ENCODE measurements around the gene SORBS2. TPM values are rescaled to one million over a fixed set of nuclear protein-coding genes. Genes with fewer than 3 reads are reported as not detected.

The SORBS2 gene
- total and polyA plus RNA-seq, 5 donors, result 181 to 776 (median 613) TPM

GRCh38 chr4:185640811-185641675 is 171.0 kb downstream of the SORBS2 start:
- ATAC-seq, result no peak
- Histone ChIP-seq H3K27ac (ENCODE audit: low read length) (no peak overlapping the region), H3K4me1 (ENCODE audit: control insufficient read depth, insufficient read depth, low read length) (no peaks in the 10 kb centered on the region), H3K9me3 (ENCODE audit: control insufficient read depth, low read length) (no peaks in the 10 kb centered on the region), H3K4me3 (ENCODE audit: low read length) (no peak overlapping the region), H3K27me3 (ENCODE audit: control insufficient read depth, insufficient read depth) (no peaks in the 10 kb centered on the region)
- DNase-seq, result no peak
- intact Hi-C loops (cut with DNase I), result loop anchor here (5.0 to 10.0 kb wide), 4 partner anchors 174 to 386 kb away; partner anchors contain the start of gene SORBS2 (in 1 of the 4)
- 43% methylated on average over 4 of the region's 4 CpGs for WGBS

- intact Hi-C loops (cut with DNase I), result loop anchor here in 1 of 4 donors (5.0 kb wide), 1 partner anchor 379 kb away; no protein-coding TSS in a partner anchor
- 59% methylated on average over 41 of the region's 41 CpGs for WGBS
- ATAC-seq (peak; percentile 36 to 61), DNase-seq (peak in 1 of 3 donors; percentile 19)
- Histone ChIP-seq H3K27me3 (ENCODE audit: control insufficient read depth, insufficient read depth) (no peaks in the 10 kb centered on the region), H3K27ac (ENCODE audit: low read length) (no peak overlapping the region), H3K4me1 (ENCODE audit: control insufficient read depth, insufficient read depth, low read length) (no peaks in the 10 kb centered on the region), H3K9me3 (ENCODE audit: control insufficient read depth, low read length) (no peaks in the 10 kb centered on the region), H3K4me3 (ENCODE audit: low read length) (no peak overlapping the region)
Measured at GRCh38 chr4:185638548-185639301, 173.3 kb downstream of the SORBS2 start.

GRCh38 chr4:185638093-185638492 is 173.9 kb downstream of the SORBS2 start:
- intact Hi-C loops (cut with DNase I), result loop anchor here in 1 of 4 donors (5.0 kb wide), 1 partner anchor 379 kb away; no protein-coding TSS in a partner anchor
- H3K27me3 ChIP-seq (ENCODE audit: control insufficient read depth, insufficient read depth), result no peaks in the 10 kb centered on the region
- H3K4me1 ChIP-seq (ENCODE audit: control insufficient read depth, insufficient read depth, low read length), result no peaks in the 10 kb centered on the region
- no peak overlapping the region for H3K27ac ChIP-seq (ENCODE audit: low read length)
- H3K4me3 ChIP-seq (ENCODE audit: low read length), result no peak overlapping the region
- WGBS, result 80% methylated on average over 15 of the region's 15 CpGs
- ATAC-seq (no peak), DNase-seq (no peak)
- H3K9me3 ChIP-seq (ENCODE audit: control insufficient read depth, low read length), result no peaks in the 10 kb centered on the region

GRCh38 chr4:185637163-185637875 is 174.7 kb downstream of the SORBS2 start:
- H3K27ac ChIP-seq (ENCODE audit: low read length), result no peak overlapping the region
- no peaks in the 10 kb centered on the region for H3K27me3 ChIP-seq (ENCODE audit: control insufficient read depth, insufficient read depth)
- no peaks in the 10 kb centered on the region for H3K4me1 ChIP-seq (ENCODE audit: control insufficient read depth, insufficient read depth, low read length)
- WGBS, result 84% methylated on average over 9 of the region's 9 CpGs
- intact Hi-C loops (cut with DNase I), result loop anchor here in 1 of 4 donors (5.0 kb wide), 1 partner anchor 380 kb away; no protein-coding TSS in a partner anchor
- DNase-seq (no peak), ATAC-seq (peak in 1 of 2 donors; percentile 13)
- H3K4me3 ChIP-seq (ENCODE audit: low read length), result no peak overlapping the region
- no peaks in the 10 kb centered on the region for H3K9me3 ChIP-seq (ENCODE audit: control insufficient read depth, low read length)

GRCh38 chr4:185634066-185634652 is 177.8 kb downstream of the SORBS2 start:
- ATAC-seq (no peak), DNase-seq (no peak)
- Histone ChIP-seq H3K27me3 (ENCODE audit: control insufficient read depth, insufficient read depth) (no peaks in the 10 kb centered on the region), H3K9me3 (ENCODE audit: control insufficient read depth, low read length) (no peaks in the 10 kb centered on the region), H3K4me3 (ENCODE audit: low read length) (no peak overlapping the region), H3K4me1 (ENCODE audit: control insufficient read depth, insufficient read depth, low read length) (no peaks in the 10 kb centered on the region), H3K27ac (ENCODE audit: low read length) (no peak overlapping the region)
- intact Hi-C loops (cut with DNase I), result no loop called here
- 72% methylated on average over 3 of the region's 3 CpGs for WGBS

- H3K4me1 ChIP-seq (ENCODE audit: control insufficient read depth, insufficient read depth, low read length), result no peaks in the 10 kb centered on the region
- ATAC-seq, result no peak
- no peaks in the 10 kb centered on the region for H3K9me3 ChIP-seq (ENCODE audit: control insufficient read depth, low read length)
- H3K27ac ChIP-seq (ENCODE audit: low read length), result no peak overlapping the region
- intact Hi-C loops (cut with DNase I), result no loop called here
- WGBS, result 92% methylated on average over 9 of the region's 9 CpGs
- DNase-seq, result no peak
- H3K27me3 ChIP-seq (ENCODE audit: control insufficient read depth, insufficient read depth), result no peaks in the 10 kb centered on the region
- H3K4me3 ChIP-seq (ENCODE audit: low read length), result no peak overlapping the region
Measured at GRCh38 chr4:185626798-185627197, 185.2 kb downstream of the SORBS2 start.

- Histone ChIP-seq H3K4me3 (ENCODE audit: low read length) (no peak overlapping the region), H3K9me3 (ENCODE audit: control insufficient read depth, low read length) (no peaks in the 10 kb centered on the region), H3K27ac (ENCODE audit: low read length) (no peak overlapping the region), H3K4me1 (ENCODE audit: control insufficient read depth, insufficient read depth, low read length) (no peaks in the 10 kb centered on the region), H3K27me3 (ENCODE audit: control insufficient read depth, insufficient read depth) (no peaks in the 10 kb centered on the region)
- no peak for DNase-seq
- intact Hi-C loops (cut with DNase I), result no loop called here
- peak in 1 of 2 donors; percentile 21 for ATAC-seq
- 54% methylated on average over 2 of the region's 2 CpGs for WGBS
Measured at GRCh38 chr4:185625503-185625902, 186.5 kb downstream of the SORBS2 start.

GRCh38 chr4:185624259-185624589 is 187.8 kb downstream of the SORBS2 start:
- Histone ChIP-seq H3K4me3 (ENCODE audit: low read length) (no peak overlapping the region), H3K27me3 (ENCODE audit: control insufficient read depth, insufficient read depth) (no peaks in the 10 kb centered on the region), H3K27ac (ENCODE audit: low read length) (no peak overlapping the region), H3K4me1 (ENCODE audit: control insufficient read depth, insufficient read depth, low read length) (no peaks in the 10 kb centered on the region), H3K9me3 (ENCODE audit: control insufficient read depth, low read length) (no peaks in the 10 kb centered on the region)
- peak; percentile 25 to 36 for ATAC-seq
- DNase-seq, result peak; percentile 47 to 73 (median 67)
- WGBS, result 68% methylated on average over 10 of the region's 10 CpGs
- intact Hi-C loops (cut with DNase I), result no loop called here

- intact Hi-C loops (cut with DNase I), result no loop called here
- 93% methylated on average over 46 of the region's 46 CpGs for whole genome bisulfite sequencing
- DNase-seq, result peak in 1 of 3 donors; percentile 42
- no peak overlapping the region for H3K4me3 ChIP-seq (ENCODE audit: low read length)
- ATAC-seq, result peak; percentile 32 to 36
- no peaks in the 10 kb centered on the region for H3K27me3 ChIP-seq (ENCODE audit: control insufficient read depth, insufficient read depth)
- no peaks in the 10 kb centered on the region for H3K9me3 ChIP-seq (ENCODE audit: control insufficient read depth, low read length)
- H3K27ac ChIP-seq (ENCODE audit: low read length), result no peak overlapping the region
- H3K4me1 ChIP-seq (ENCODE audit: control insufficient read depth, insufficient read depth, low read length), result no peaks in the 10 kb centered on the region
Measured at GRCh38 chr4:185623444-185624258, 188.3 kb downstream of the SORBS2 start.

GRCh38 chr4:185608185-185608584 is 203.8 kb downstream of the SORBS2 start:
- DNase-seq, result no peak
- no peak for ATAC-seq
- Histone ChIP-seq H3K27me3 (ENCODE audit: control insufficient read depth, insufficient read depth) (no peaks in the 10 kb centered on the region), H3K9me3 (ENCODE audit: control insufficient read depth, low read length) (no peaks in the 10 kb centered on the region), H3K27ac (ENCODE audit: low read length) (no peak overlapping the region), H3K4me1 (ENCODE audit: control insufficient read depth, insufficient read depth, low read length) (no peaks in the 10 kb centered on the region), H3K4me3 (ENCODE audit: low read length) (no peak overlapping the region)
- WGBS, result 69% methylated on average over 4 of the region's 4 CpGs
- intact Hi-C loops (cut with DNase I), result no loop called here
